ENCODE results near the gene RFFL. TPM values are rescaled to one million over a fixed set of nuclear protein-coding genes. Genes with fewer than 3 reads are reported as not detected.

Gene RFFL
- polyA plus RNA-seq, 1 donor from 2014 or later: 6.6 TPM

DNA sequence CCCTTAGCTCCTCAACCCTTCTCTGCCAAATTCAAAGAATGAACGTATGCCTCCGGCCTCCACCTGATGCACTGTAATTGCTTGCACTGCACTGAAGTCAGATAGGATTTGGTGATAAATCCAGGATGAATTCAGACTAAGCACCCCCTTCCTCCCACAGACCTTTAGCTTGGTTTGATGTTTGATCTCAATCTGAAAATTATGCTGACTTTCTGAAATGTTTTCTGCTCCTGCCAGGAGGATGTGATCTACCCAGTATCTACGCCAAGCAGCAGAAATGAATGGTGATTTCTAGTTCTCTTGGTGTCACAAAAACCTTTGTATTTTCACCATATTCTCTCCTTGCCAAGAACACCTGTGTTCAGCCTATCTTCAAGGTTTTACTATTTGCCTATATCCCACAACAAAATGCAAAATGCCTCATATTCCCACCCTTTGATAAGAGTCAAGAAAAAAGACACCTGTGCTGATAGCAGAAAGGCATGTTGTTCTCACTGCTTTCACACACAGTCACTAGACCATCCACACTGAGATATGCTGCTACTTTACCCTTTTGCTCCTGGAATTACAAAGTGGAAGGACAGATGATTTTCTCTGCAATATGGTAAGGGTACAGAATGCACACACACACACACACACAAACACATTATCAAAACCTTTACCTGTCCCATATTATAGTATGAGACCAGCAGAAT, 14.7 kb downstream of the RFFL start:
- Histone ChIP-seq H3K79me2 (replicated peaks; ENCODE audit: insufficient read depth, low read length) (no peaks in the 10 kb centered on the region), H2AFZ (ENCODE audit: low read depth, low read length) (no peak overlapping the region), H3K4me2 (ENCODE audit: low read length) (no peak overlapping the region), H3K27me3 (ENCODE audit: insufficient read depth, low read depth, low read length) (no peaks in the 10 kb centered on the region), H3K9ac (ENCODE audit: low read length) (no peak overlapping the region), H3F3A (ENCODE audit: insufficient read depth, low read length, poor library complexity, severe bottlenecking) (no peaks in the 10 kb centered on the region), H3K27ac (ENCODE audit: low read length) (no peak overlapping the region), H4K20me1 (ENCODE audit: insufficient read depth) (no peaks in the 10 kb centered on the region), H3K9me3 (ENCODE audit: low read length) (no peaks in the 10 kb centered on the region), H3K9me2 (ENCODE audit: insufficient read depth, low read length) (no peaks in the 10 kb centered on the region), H3K36me3 (ENCODE audit: insufficient read depth, low read length) (no peaks in the 10 kb centered on the region), H3K4me3 (ENCODE audit: low read length) (no peak overlapping the region)
- TF ChIP-seq TAF1 (IDR thresholded peaks at IDR 0.05; ENCODE audit: low read depth) (no peak), POLR2AphosphoS5 (IDR thresholded peaks at IDR 0.05) (no peak), RAD21 (conservative IDR thresholded peaks at IDR 0.05) (no peak), SMC3 (conservative IDR thresholded peaks at IDR 0.05; ENCODE audit: poor library complexity) (no peak), EZH2 (IDR thresholded peaks at IDR 0.05; ENCODE audit: borderline replicate concordance, insufficient read depth, low read length, poor library complexity, severe bottlenecking) (no peak), MXI1 (conservative IDR thresholded peaks at IDR 0.05; ENCODE audit: poor library complexity, severe bottlenecking) (no peak)
- TF ChIP-seq, protein P1, sequence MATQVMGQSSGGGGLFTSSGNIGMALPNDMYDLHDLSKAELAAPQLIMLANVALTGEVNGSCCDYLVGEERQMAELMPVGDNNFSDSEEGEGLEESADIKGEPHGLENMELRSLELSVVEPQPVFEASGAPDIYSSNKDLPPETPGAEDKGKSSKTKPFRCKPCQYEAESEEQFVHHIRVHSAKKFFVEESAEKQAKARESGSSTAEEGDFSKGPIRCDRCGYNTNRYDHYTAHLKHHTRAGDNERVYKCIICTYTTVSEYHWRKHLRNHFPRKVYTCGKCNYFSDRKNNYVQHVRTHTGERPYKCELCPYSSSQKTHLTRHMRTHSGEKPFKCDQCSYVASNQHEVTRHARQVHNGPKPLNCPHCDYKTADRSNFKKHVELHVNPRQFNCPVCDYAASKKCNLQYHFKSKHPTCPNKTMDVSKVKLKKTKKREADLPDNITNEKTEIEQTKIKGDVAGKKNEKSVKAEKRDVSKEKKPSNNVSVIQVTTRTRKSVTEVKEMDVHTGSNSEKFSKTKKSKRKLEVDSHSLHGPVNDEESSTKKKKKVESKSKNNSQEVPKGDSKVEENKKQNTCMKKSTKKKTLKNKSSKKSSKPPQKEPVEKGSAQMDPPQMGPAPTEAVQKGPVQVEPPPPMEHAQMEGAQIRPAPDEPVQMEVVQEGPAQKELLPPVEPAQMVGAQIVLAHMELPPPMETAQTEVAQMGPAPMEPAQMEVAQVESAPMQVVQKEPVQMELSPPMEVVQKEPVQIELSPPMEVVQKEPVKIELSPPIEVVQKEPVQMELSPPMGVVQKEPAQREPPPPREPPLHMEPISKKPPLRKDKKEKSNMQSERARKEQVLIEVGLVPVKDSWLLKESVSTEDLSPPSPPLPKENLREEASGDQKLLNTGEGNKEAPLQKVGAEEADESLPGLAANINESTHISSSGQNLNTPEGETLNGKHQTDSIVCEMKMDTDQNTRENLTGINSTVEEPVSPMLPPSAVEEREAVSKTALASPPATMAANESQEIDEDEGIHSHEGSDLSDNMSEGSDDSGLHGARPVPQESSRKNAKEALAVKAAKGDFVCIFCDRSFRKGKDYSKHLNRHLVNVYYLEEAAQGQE (IDR thresholded peaks at IDR 0.05; ENCODE audit: borderline replicate concordance): no peak
- TF ChIP-seq, protein P2, sequence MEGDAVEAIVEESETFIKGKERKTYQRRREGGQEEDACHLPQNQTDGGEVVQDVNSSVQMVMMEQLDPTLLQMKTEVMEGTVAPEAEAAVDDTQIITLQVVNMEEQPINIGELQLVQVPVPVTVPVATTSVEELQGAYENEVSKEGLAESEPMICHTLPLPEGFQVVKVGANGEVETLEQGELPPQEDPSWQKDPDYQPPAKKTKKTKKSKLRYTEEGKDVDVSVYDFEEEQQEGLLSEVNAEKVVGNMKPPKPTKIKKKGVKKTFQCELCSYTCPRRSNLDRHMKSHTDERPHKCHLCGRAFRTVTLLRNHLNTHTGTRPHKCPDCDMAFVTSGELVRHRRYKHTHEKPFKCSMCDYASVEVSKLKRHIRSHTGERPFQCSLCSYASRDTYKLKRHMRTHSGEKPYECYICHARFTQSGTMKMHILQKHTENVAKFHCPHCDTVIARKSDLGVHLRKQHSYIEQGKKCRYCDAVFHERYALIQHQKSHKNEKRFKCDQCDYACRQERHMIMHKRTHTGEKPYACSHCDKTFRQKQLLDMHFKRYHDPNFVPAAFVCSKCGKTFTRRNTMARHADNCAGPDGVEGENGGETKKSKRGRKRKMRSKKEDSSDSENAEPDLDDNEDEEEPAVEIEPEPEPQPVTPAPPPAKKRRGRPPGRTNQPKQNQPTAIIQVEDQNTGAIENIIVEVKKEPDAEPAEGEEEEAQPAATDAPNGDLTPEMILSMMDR (IDR thresholded peaks at IDR 0.05; ENCODE audit: poor library complexity, severe bottlenecking): no peak

DNA sequence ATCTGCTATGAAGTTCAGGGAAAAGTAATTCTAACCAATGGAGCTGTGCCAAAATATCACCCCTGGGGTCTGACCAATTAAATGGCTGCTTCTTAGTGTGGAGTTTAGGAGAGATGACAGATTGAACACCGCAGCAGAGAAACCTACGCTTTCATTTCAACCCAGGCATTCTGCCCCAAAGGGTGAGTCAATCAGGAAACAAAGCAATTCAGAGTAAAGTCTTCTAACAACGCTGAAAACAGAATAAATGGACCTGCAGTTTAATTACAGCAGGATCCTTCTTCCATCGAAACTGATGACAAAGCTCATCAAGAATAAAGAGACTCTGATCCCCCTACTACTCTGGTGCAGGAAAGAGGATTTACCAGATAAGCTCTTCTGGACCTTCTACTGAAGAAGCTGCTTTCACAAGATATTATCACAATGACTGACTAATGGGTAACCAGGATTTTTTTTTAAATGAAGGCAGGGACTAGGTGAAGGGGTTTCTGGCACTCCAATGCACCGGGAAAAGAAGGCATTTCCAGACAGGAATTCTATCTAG, 16.7 kb downstream of the RFFL start:
- H3K27ac ChIP-seq (ENCODE audit: low read length): no peak overlapping the region
- TF ChIP-seq TAF1 (IDR thresholded peaks at IDR 0.05; ENCODE audit: low read depth): no peak
- TF ChIP-seq, protein P2 (IDR thresholded peaks at IDR 0.05; ENCODE audit: poor library complexity, severe bottlenecking): no peak
- no peak for TF ChIP-seq RAD21 (conservative IDR thresholded peaks at IDR 0.05)
- no peak overlapping the region for H3K9ac ChIP-seq (ENCODE audit: low read length)

More for the DNA sequence above, 16.7 kb downstream of the RFFL start:
- Histone ChIP-seq H3K4me3 (ENCODE audit: low read length) (no peak overlapping the region), H3K27me3 (ENCODE audit: insufficient read depth, low read depth, low read length) (no peaks in the 10 kb centered on the region), H4K20me1 (ENCODE audit: insufficient read depth) (no peaks in the 10 kb centered on the region), H2AFZ (ENCODE audit: low read depth, low read length) (no peak overlapping the region), H3K4me2 (ENCODE audit: low read length) (no peak overlapping the region), H3F3A (ENCODE audit: insufficient read depth, low read length, poor library complexity, severe bottlenecking) (no peaks in the 10 kb centered on the region), H3K79me2 (replicated peaks; ENCODE audit: insufficient read depth, low read length) (no peaks in the 10 kb centered on the region), H3K36me3 (ENCODE audit: insufficient read depth, low read length) (no peaks in the 10 kb centered on the region), H3K9me3 (ENCODE audit: low read length) (no peaks in the 10 kb centered on the region), H3K9me2 (ENCODE audit: insufficient read depth, low read length) (no peaks in the 10 kb centered on the region)

Measured in neural cell (in vitro differentiated cells).